RWPE2 (cell line): Measurements from ENCODE around the gene UNC5A.

Experiments
- ATAC-seq: fragments of 200-7000 bp; cut with Tn5 transposase; 3 replicates; pipeline ENCODE4 v1.9.1; 2021; ENCODE audit warnings: low read depth
- DNase-seq: peaks from one replicate; pipeline ENCODE4 v3.0.0-alpha.2; 2020; ENCODE audit warnings: low spot score
- H3K27ac ChIP-seq: fragments of 450-650 bp; 2 replicates; pipeline ENCODE4 v1.5.1; 2017; ENCODE audit warnings: mild to moderate bottlenecking; ENCODE audit not compliant: poor library complexity, severe bottlenecking
- H3K27me3 ChIP-seq: fragments of 250-450 bp; sonication (Bioruptor Pico); 2 replicates; pipeline ENCODE4 v1.5.1; 2021; ENCODE audit warnings: mild to moderate bottlenecking, moderate library complexity; ENCODE audit not compliant: insufficient read depth, poor library complexity, severe bottlenecking
- H3K36me3 ChIP-seq: fragments of 250-450 bp; sonication (Bioruptor Pico); 2 replicates; pipeline ENCODE4 v1.5.1; 2020; ENCODE audit warnings: low read depth, mild to moderate bottlenecking, moderate library complexity
- H3K4me1 ChIP-seq: fragments of 250-450 bp; sonication (Bioruptor Pico); 2 replicates; pipeline ENCODE4 v1.5.1; 2021; ENCODE audit warnings: mild to moderate bottlenecking, moderate library complexity; ENCODE audit not compliant: insufficient read depth, poor library complexity, severe bottlenecking
- H3K4me3 ChIP-seq: fragments of 250-450 bp; sonication (Bioruptor Pico); 2 replicates; pipeline ENCODE4 v1.5.1; 2021; ENCODE audit warnings: mild to moderate bottlenecking, moderate library complexity; ENCODE audit not compliant: severe bottlenecking
- H3K9me3 ChIP-seq: fragments of 250-450 bp; sonication (Bioruptor Pico); 2 replicates; pipeline ENCODE4 v1.5.1; 2021; ENCODE audit warnings: mild to moderate bottlenecking, moderate library complexity; ENCODE audit not compliant: severe bottlenecking
- CTCF ChIP-seq: fragments of 450-650 bp; IDR thresholded peaks from one replicate; pipeline ENCODE4 v1.5.1; 2017; ENCODE audit warnings: mild to moderate bottlenecking, moderate library complexity; ENCODE audit not compliant: poor library complexity, severe bottlenecking

UNC5A gene

GRCh38 chr5:176902102-176902814 lies 91.9 kb downstream of the UNC5A start:
- DNase-seq (no peak), ATAC-seq (no peak)
- no peaks in the 10 kb centered on the region for H3K9me3 ChIP-seq
- no peak overlapping the region for H3K27ac ChIP-seq
- H3K4me1 ChIP-seq = no peaks in the 10 kb centered on the region
- no peak overlapping the region for H3K4me3 ChIP-seq
- TF ChIP-seq CTCF = no peak
- no peaks in the 10 kb centered on the region for H3K27me3 ChIP-seq
- peaks cover 43% of the 10 kb centered on the region for H3K36me3 ChIP-seq

- H3K4me1 ChIP-seq = no peaks in the 10 kb centered on the region
- no peak for TF ChIP-seq CTCF
- H3K9me3 ChIP-seq = no peaks in the 10 kb centered on the region
- H3K27me3 ChIP-seq = no peaks in the 10 kb centered on the region
- ATAC-seq = no peak
- no peak overlapping the region for H3K27ac ChIP-seq
- no peak overlapping the region for H3K4me3 ChIP-seq
- H3K36me3 ChIP-seq = peaks cover 52% of the 10 kb centered on the region
- no peak for DNase-seq
These were observed 92.7 kb downstream of the UNC5A start for GRCh38 chr5:176902911-176903664.

- no peak for TF ChIP-seq CTCF
- Histone ChIP-seq H3K36me3 (peaks cover 64% of the 10 kb centered on the region), H3K27ac (no peak overlapping the region), H3K27me3 (no peaks in the 10 kb centered on the region), H3K4me1 (no peaks in the 10 kb centered on the region), H3K9me3 (no peaks in the 10 kb centered on the region), H3K4me3 (no peak overlapping the region)
- ATAC-seq = no peak
- no peak for DNase-seq
These were observed 93.9 kb downstream of the UNC5A start for GRCh38 chr5:176904276-176904675.

- H3K4me3 ChIP-seq = no peak overlapping the region
- H3K36me3 ChIP-seq = peaks cover 80% of the 10 kb centered on the region
- ATAC-seq (no peak), DNase-seq (no peak)
- TF ChIP-seq CTCF = no peak
- no peaks in the 10 kb centered on the region for H3K27me3 ChIP-seq
- H3K9me3 ChIP-seq = no peaks in the 10 kb centered on the region
- H3K4me1 ChIP-seq = no peaks in the 10 kb centered on the region
- no peak overlapping the region for H3K27ac ChIP-seq
These were observed 95.8 kb downstream of the UNC5A start for GRCh38 chr5:176906126-176906525.

GRCh38 chr5:176906796-176907195 lies 96.4 kb downstream of the UNC5A start:
- no peaks in the 10 kb centered on the region for H3K27me3 ChIP-seq
- H3K36me3 ChIP-seq = peaks cover 86% of the 10 kb centered on the region
- H3K4me1 ChIP-seq = no peaks in the 10 kb centered on the region
- ATAC-seq = no peak
- no peak for TF ChIP-seq CTCF
- H3K4me3 ChIP-seq = no peak overlapping the region
- no peak for DNase-seq
- H3K9me3 ChIP-seq = no peaks in the 10 kb centered on the region
- no peak overlapping the region for H3K27ac ChIP-seq
